GM23338 (cell line): ENCODE measurements around the gene GALNT7. TPM values are rescaled to one million over a fixed set of nuclear protein-coding genes. Genes with fewer than 3 reads are reported as not detected.

Source experiments
- ATAC-seq: fragments of 200-7000 bp; cut with Tn5 transposase; 3 replicates; pipeline ENCODE4 v1.9.1; 2020
- DNase-seq: peaks from one replicate; pipeline ENCODE4 v3.0.0-alpha.2; 2015; ENCODE audit warnings: low spot score
- H2AFZ ChIP-seq: fragments of 200-600 bp; sonication (generic); 2 replicates; pipeline ENCODE4 v1.8.0; 2016; ENCODE audit warnings: antibody characterized with exemption, mild to moderate bottlenecking, moderate library complexity
- H3F3A ChIP-seq: fragments of 200-600 bp; sonication (generic); replicated peaks from 2 replicates; pipeline ENCODE4 v1.8.0; 2017; ENCODE audit warnings: antibody characterized with exemption, mixed run types, low read depth
- H3K27ac ChIP-seq: fragments of 200-600 bp; sonication (generic); 2 replicates; pipeline ENCODE4 v1.6.1; 2016; ENCODE audit warnings: low read depth
- H3K27me3 ChIP-seq: fragments of 200-600 bp; sonication (generic); 2 replicates; pipeline ENCODE4 v1.8.0; 2016; ENCODE audit warnings: mild to moderate bottlenecking, mixed run types, moderate library complexity; ENCODE audit not compliant: insufficient read depth
- H3K36me3 ChIP-seq: fragments of 200-600 bp; sonication (generic); 2 replicates; pipeline ENCODE4 v1.8.0; 2016; ENCODE audit warnings: mild to moderate bottlenecking; ENCODE audit not compliant: insufficient read depth
- H3K4me1 ChIP-seq: fragments of 200-600 bp; sonication (generic); 2 replicates; pipeline ENCODE4 v1.8.0; 2016; ENCODE audit warnings: mild to moderate bottlenecking, moderate library complexity; ENCODE audit not compliant: insufficient read depth
- H3K4me2 ChIP-seq: fragments of 200-600 bp; sonication (generic); 2 replicates; pipeline ENCODE4 v1.7.1; 2017; ENCODE audit warnings: mixed run types
- H3K4me3 ChIP-seq: fragments of 200-600 bp; sonication (generic); 2 replicates; pipeline ENCODE4 v1.6.1; 2016; ENCODE audit warnings: mixed run types
- H3K79me2 ChIP-seq: fragments of 200-600 bp; sonication (generic); replicated peaks from 2 replicates; pipeline ENCODE4 v1.8.0; 2017; ENCODE audit warnings: mild to moderate bottlenecking; ENCODE audit not compliant: insufficient read depth
- H3K9me2 ChIP-seq: fragments of 200-600 bp; sonication (generic); 2 replicates; pipeline ENCODE4 v1.8.0; 2017; ENCODE audit not compliant: insufficient read depth
- H4K20me1 ChIP-seq: fragments of 200-600 bp; sonication (generic); replicated peaks from 2 replicates; pipeline ENCODE4 v1.8.0; 2017; ENCODE audit warnings: mild to moderate bottlenecking; ENCODE audit not compliant: insufficient read depth
- H3K27ac Mint-ChIP-seq: 2 replicates; pipeline ENCODE4 v1.8.0; 2020; ENCODE audit warnings: inconsistent platforms, mild to moderate bottlenecking, moderate library complexity, mixed read lengths
- H3K27me3 Mint-ChIP-seq: 3 replicates; pipeline ENCODE4 v1.8.0; 2022; ENCODE audit warnings: low read depth, mild to moderate bottlenecking, moderate library complexity, mixed read lengths, inconsistent platforms; ENCODE audit not compliant: insufficient read depth, poor library complexity
- H3K36me3 Mint-ChIP-seq: 3 replicates; pipeline ENCODE4 v1.8.0; 2021; ENCODE audit warnings: low read depth, mild to moderate bottlenecking, inconsistent platforms, moderate library complexity, mixed read lengths
- H3K4me1 Mint-ChIP-seq: 3 replicates; pipeline ENCODE4 v1.8.0; 2020; ENCODE audit warnings: mild to moderate bottlenecking, inconsistent platforms, mixed read lengths
- H3K4me3 Mint-ChIP-seq: 3 replicates; pipeline ENCODE4 v1.8.0; 2021; ENCODE audit warnings: moderate library complexity, mild to moderate bottlenecking, inconsistent platforms, mixed read lengths
- H3K9me3 Mint-ChIP-seq: 3 replicates; pipeline ENCODE4 v1.8.0; 2020; ENCODE audit warnings: moderate library complexity, mild to moderate bottlenecking, inconsistent platforms, mixed read lengths
- CREB1 ChIP-seq: fragments of 250-450 bp; sonication (Bioruptor Pico); IDR thresholded peaks from 2 replicates; pipeline ENCODE4 v1.5.0; 2020; ENCODE audit warnings: low read depth, mild to moderate bottlenecking, moderate library complexity
- CTCF ChIP-seq, 2 experiments: fragments of 200-600 bp in 1 of 2; sonication (generic) in 1 of 2; conservative IDR thresholded peaks; 2 replicates each; pipeline versions ENCODE4 v1.5.1 to v1.6.1; 2016 to 2017; ENCODE audit warnings: antibody characterized with exemption in 2 of 2, low read depth in 2 of 2, mild to moderate bottlenecking in 2 of 2, moderate library complexity in 1 of 2
- EZH2 ChIP-seq: fragments of 200-600 bp; sonication (generic); IDR thresholded peaks from one replicate; pipeline ENCODE4 v1.8.0; 2017; ENCODE audit warnings: antibody characterized with exemption, mild to moderate bottlenecking, low read depth; ENCODE audit not compliant: unreplicated experiment
- EZH2phosphoT487 ChIP-seq: fragments of 200-600 bp; sonication (generic); IDR thresholded peaks from one replicate; pipeline ENCODE4 v1.8.1; 2018; ENCODE audit warnings: antibody characterized with exemption; ENCODE audit not compliant: unreplicated experiment
- JUNB ChIP-seq: IDR thresholded peaks from one replicate; pipeline ENCODE4 v1.6.1; 2016; ENCODE audit warnings: antibody characterized with exemption; ENCODE audit not compliant: unreplicated experiment
- NANOG ChIP-seq: IDR thresholded peaks from 2 replicates; pipeline ENCODE4 v1.6.1; 2016; ENCODE audit warnings: antibody characterized with exemption, borderline replicate concordance
- POLR2AphosphoS5 ChIP-seq: IDR thresholded peaks from 2 replicates; pipeline ENCODE4 v1.6.1; 2016; ENCODE audit warnings: antibody characterized with exemption, low read depth
- STAT1 ChIP-seq: IDR thresholded peaks from one replicate; pipeline ENCODE4 v1.6.1; 2016; ENCODE audit warnings: antibody characterized with exemption; ENCODE audit not compliant: unreplicated experiment
- ZNF114 ChIP-seq: fragments of 250-450 bp; sonication (Bioruptor Pico); IDR thresholded peaks from 2 replicates; pipeline ENCODE4 v1.5.0; 2020; ENCODE audit warnings: mild to moderate bottlenecking, moderate library complexity
- ZNF331 ChIP-seq: fragments of 250-450 bp; sonication (Bioruptor Pico); IDR thresholded peaks from 2 replicates; pipeline ENCODE4 v1.5.0; 2020; ENCODE audit warnings: low read depth, mild to moderate bottlenecking, moderate library complexity
- ZNF462 ChIP-seq: fragments of 250-450 bp; sonication (Bioruptor Pico); IDR thresholded peaks from 2 replicates; pipeline ENCODE4 v1.5.0; 2020; ENCODE audit warnings: mild to moderate bottlenecking, moderate library complexity
- polyA plus RNA-seq: library from polyadenylated mRNA; unstranded; fragments of >200 nt; fragmentation: Nextera tagmentation; extraction: Ambion mirVana; gene quantifications from 2 replicates; pipeline ENCODE4 v1.2.1, GENCODE V29; 2016
- total RNA-seq: library from RNA; depleted of rRNA; stranded (reverse); fragments of >200 nt; shearing (Covaris generic); gene quantifications from 2 replicates; pipeline ENCODE4 v1.2.3, GENCODE V29; 2014
- TF ChIP-seq, protein P1 (sequence below): IDR thresholded peaks from 2 replicates; pipeline ENCODE4 v1.6.1; 2016; ENCODE audit warnings: antibody characterized with exemption

Gene GALNT7
- total and polyA plus RNA-seq, 2 experiments from 2014 or later = 31.8 to 72.2 TPM

DNA sequence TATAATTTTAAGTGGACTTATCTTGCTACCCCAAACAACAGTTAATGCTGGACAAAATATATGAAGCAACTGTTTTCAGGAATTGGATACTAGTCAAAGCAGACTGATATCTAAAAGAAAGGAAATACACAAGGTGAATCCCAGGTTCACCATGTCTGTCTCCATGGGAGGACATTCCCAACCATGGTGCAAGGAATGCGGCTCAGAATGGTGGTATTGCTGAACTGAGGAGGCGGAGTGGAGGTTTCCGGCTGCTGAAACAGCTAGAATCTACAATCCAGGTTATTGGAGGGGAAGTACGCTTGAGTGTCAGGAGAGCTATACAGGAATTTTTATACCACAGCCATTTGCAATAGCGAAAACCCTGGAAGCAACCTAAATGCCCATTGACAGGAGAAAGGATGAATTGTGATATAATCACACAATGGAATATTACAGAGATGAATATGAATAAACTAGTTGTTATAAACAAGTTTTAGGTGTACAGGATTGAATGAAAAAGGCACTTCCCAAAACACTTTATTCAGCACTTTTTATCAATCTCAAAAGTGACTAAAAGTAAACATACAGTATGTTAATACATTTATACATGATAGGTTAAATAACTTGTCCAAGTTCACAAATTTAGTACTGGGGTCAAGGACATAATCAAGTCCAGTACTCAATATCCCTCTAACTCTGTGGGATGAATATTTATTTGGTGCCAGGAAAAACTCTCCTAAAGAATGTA lies 156.6 kb downstream of the GALNT7 start:
- Histone ChIP-seq H3K36me3 (peaks cover 9% of the 10 kb centered on the region; the same call in 1 of the 2 replicates), H3K4me3 (no peak overlapping the region), H3K4me1 (no peaks in the 10 kb centered on the region), H3F3A (no peaks in the 10 kb centered on the region), H2AFZ (no peak overlapping the region), H3K9me2 (no peaks in the 10 kb centered on the region), H4K20me1 (no peaks in the 10 kb centered on the region), H3K27ac (no peak overlapping the region; the same call in 1 of the 2 replicates), H3K27me3 (no peaks in the 10 kb centered on the region), H3K79me2 (no peaks in the 10 kb centered on the region), H3K4me2 (no peak overlapping the region)
- Mint-ChIP-seq H3K27ac (no peak overlapping the region), H3K9me3 (no peaks in the 10 kb centered on the region), H3K36me3 (peaks cover 52% of the 10 kb centered on the region), H3K27me3 (peaks cover 2% of the 10 kb centered on the region), H3K4me3 (no peak overlapping the region), H3K4me1 (peaks cover 4% of the 10 kb centered on the region; the same call in 2 of the 3 replicates)
- no peak for TF ChIP-seq ZNF462 (CRISPR knock-in tag)
- TF ChIP-seq CREB1 = no peak
- no peak for TF ChIP-seq EZH2phosphoT487
- no peak for TF ChIP-seq ZNF331
- TF ChIP-seq STAT1 = no peak
- TF ChIP-seq, protein P1, sequence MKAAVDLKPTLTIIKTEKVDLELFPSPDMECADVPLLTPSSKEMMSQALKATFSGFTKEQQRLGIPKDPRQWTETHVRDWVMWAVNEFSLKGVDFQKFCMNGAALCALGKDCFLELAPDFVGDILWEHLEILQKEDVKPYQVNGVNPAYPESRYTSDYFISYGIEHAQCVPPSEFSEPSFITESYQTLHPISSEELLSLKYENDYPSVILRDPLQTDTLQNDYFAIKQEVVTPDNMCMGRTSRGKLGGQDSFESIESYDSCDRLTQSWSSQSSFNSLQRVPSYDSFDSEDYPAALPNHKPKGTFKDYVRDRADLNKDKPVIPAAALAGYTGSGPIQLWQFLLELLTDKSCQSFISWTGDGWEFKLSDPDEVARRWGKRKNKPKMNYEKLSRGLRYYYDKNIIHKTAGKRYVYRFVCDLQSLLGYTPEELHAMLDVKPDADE = no peak
- no peak for TF ChIP-seq ZNF114
- no peak for TF ChIP-seq POLR2AphosphoS5
- no peak for TF ChIP-seq JUNB
- TF ChIP-seq CTCF (conservative IDR thresholded peaks at IDR 0.05; ENCODE audit: low read depth in 2 of 2) = no peak
- no peak for TF ChIP-seq EZH2
- no peak for TF ChIP-seq NANOG
- ATAC-seq (peak; percentile 56; the same call in 2 of the 3 replicates), DNase-seq (peak; percentile 33)
